GM19438 (cell line): ENCODE data around the gene LTA.

ENCODE experiments used
- ATAC-seq: cut with Tn5 transposase; IDR thresholded peaks from one replicate; pipeline ENCODE4 v1.9.1; 2021; ENCODE audit warnings: low read depth; ENCODE audit not compliant: unreplicated experiment

The LTA gene

DNA sequence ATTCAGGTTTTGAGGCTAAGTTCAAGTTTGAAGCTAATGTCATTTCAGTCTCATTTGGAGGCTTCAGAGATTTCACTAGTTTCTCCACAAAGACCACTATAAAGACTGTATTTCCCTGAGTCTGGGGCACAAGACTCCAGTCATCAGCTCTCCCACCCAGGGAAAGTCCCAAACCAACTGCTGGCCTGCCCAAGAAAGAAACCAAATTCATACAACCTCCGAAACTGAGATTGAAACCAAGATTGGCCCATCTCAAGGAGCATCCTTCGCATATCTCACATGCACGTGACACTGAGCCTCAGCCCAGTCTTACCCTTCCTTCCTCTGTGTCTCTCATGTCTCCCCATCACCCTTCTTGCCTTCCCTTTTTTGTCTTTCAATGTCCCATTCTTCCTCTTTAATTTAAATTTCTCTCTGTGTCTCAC is 3.5 kb upstream of the LTA start:
- ATAC-seq, result peak; percentile 62

DNA sequence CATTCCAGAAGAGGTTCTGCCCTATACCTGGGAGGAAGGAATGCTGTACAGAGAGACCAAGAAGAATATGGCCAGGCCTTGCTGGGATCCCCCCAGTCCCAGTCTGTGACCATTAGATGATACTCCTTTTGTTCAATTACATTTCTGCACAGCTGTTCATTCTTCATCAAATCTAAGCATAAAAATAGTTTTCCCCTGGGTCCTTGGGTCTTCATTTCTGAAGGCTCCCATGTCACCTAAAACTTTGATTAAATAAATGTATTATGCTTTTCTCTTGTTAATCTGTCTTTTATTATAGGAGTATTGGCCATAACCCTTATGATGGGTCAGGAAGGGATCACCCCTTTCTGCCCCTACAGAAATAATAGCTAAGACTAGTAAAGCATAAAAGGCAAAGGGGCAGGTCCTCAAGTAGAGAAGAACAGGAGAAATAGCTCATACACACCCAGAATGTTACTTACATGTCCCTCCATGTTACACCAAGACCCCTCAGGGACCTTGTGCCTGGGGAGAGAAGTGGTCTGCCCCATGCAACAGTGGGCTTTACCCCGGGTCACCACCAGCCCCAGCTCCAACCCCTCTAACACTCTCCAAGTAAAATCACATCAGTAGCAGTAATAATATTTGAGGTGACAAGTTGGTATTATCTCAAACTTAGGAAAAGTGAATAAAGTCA is 2.1 kb upstream of the LTA start:
- no peak for ATAC-seq

DNA sequence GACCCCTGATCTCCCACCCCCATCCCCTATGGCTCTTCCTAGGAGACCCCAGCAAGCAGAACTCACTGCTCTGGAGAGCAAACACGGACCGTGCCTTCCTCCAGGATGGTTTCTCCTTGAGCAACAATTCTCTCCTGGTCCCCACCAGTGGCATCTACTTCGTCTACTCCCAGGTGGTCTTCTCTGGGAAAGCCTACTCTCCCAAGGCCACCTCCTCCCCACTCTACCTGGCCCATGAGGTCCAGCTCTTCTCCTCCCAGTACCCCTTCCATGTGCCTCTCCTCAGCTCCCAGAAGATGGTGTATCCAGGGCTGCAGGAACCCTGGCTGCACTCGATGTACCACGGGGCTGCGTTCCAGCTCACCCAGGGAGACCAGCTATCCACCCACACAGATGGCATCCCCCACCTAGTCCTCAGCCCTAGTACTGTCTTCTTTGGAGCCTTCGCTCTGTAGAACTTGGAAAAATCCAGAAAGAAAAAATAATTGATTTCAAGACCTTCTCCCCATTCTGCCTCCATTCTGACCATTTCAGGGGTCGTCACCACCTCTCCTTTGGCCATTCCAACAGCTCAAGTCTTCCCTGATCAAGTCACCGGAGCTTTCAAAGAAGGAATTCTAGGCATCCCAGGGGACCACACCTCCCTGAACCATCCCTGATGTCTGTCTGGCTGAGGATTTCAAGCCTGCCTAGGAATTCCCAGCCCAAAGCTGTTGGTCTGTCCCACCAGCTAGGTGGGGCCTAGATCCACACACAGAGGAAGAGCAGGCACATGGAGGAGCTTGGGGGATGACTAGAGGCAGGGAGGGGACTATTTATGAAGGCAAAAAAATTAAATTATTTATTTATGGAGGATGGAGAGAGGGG is 1.4 kb downstream of the LTA start:
- ATAC-seq, result no peak

DNA sequence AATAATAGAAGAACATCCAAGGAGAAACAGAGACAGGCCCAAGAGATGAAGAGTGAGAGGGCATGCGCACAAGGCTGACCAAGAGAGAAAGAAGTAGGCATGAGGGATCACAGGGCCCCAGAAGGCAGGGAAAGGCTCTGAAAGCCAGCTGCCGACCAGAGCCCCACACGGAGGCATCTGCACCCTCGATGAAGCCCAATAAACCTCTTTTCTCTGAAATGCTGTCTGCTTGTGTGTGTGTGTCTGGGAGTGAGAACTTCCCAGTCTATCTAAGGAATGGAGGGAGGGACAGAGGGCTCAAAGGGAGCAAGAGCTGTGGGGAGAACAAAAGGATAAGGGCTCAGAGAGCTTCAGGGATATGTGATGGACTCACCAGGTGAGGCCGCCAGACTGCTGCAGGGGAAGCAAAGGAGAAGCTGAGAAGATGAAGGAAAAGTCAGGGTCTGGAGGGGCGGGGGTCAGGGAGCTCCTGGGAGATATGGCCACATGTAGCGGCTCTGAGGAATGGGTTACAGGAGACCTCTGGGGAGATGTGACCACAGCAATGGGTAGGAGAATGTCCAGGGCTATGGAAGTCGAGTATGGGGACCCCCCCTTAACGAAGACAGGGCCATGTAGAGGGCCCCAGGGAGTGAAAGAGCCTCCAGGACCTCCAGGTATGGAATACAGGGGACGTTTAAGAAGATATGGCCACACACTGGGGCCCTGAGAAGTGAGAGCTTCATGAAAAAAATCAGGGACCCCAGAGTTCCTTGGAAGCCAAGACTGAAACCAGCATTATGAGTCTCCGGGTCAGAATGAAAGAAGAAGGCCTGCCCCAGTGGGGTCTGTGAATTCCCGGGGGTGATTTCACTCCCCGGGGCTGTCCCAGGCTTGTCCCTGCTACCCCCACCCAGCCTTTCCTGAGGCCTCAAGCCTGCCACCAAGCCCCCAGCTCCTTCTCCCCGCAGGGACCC is 2.3 kb downstream of the LTA start:
- ATAC-seq, result no peak

DNA sequence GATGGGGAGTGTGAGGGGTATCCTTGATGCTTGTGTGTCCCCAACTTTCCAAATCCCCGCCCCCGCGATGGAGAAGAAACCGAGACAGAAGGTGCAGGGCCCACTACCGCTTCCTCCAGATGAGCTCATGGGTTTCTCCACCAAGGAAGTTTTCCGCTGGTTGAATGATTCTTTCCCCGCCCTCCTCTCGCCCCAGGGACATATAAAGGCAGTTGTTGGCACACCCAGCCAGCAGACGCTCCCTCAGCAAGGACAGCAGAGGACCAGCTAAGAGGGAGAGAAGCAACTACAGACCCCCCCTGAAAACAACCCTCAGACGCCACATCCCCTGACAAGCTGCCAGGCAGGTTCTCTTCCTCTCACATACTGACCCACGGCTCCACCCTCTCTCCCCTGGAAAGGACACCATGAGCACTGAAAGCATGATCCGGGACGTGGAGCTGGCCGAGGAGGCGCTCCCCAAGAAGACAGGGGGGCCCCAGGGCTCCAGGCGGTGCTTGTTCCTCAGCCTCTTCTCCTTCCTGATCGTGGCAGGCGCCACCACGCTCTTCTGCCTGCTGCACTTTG is 3.3 kb downstream of the LTA start, which contains the start of gene TNF:
TNF (plus strand) TSS at position 231 of the 567 bp plus-strand sequence; CDS start at position 408, 177 bp downstream.
- no peak for ATAC-seq

DNA sequence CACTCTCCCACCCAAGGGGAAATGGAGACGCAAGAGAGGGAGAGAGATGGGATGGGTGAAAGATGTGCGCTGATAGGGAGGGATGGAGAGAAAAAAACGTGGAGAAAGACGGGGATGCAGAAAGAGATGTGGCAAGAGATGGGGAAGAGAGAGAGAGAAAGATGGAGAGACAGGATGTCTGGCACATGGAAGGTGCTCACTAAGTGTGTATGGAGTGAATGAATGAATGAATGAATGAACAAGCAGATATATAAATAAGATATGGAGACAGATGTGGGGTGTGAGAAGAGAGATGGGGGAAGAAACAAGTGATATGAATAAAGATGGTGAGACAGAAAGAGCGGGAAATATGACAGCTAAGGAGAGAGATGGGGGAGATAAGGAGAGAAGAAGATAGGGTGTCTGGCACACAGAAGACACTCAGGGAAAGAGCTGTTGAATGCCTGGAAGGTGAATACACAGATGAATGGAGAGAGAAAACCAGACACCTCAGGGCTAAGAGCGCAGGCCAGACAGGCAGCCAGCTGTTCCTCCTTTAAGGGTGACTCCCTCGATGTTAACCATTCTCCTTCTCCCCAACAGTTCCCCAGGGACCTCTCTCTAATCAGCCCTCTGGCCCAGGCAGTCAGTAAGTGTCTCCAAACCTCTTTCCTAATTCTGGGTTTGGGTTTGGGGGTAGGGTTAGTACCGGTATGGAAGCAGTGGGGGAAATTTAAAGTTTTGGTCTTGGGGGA is 4.0 kb downstream of the LTA start:
- ATAC-seq, result no peak

DNA sequence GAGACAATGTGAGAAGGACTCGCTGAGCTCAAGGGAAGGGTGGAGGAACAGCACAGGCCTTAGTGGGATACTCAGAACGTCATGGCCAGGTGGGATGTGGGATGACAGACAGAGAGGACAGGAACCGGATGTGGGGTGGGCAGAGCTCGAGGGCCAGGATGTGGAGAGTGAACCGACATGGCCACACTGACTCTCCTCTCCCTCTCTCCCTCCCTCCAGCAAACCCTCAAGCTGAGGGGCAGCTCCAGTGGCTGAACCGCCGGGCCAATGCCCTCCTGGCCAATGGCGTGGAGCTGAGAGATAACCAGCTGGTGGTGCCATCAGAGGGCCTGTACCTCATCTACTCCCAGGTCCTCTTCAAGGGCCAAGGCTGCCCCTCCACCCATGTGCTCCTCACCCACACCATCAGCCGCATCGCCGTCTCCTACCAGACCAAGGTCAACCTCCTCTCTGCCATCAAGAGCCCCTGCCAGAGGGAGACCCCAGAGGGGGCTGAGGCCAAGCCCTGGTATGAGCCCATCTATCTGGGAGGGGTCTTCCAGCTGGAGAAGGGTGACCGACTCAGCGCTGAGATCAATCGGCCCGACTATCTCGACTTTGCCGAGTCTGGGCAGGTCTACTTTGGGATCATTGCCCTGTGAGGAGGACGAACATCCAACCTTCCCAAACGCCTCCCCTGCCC is 4.9 kb downstream of the LTA start:
- ATAC-seq, result no peak

DNA sequence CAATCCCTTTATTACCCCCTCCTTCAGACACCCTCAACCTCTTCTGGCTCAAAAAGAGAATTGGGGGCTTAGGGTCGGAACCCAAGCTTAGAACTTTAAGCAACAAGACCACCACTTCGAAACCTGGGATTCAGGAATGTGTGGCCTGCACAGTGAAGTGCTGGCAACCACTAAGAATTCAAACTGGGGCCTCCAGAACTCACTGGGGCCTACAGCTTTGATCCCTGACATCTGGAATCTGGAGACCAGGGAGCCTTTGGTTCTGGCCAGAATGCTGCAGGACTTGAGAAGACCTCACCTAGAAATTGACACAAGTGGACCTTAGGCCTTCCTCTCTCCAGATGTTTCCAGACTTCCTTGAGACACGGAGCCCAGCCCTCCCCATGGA is 5.5 kb downstream of the LTA start:
- ATAC-seq, result no peak

DNA sequence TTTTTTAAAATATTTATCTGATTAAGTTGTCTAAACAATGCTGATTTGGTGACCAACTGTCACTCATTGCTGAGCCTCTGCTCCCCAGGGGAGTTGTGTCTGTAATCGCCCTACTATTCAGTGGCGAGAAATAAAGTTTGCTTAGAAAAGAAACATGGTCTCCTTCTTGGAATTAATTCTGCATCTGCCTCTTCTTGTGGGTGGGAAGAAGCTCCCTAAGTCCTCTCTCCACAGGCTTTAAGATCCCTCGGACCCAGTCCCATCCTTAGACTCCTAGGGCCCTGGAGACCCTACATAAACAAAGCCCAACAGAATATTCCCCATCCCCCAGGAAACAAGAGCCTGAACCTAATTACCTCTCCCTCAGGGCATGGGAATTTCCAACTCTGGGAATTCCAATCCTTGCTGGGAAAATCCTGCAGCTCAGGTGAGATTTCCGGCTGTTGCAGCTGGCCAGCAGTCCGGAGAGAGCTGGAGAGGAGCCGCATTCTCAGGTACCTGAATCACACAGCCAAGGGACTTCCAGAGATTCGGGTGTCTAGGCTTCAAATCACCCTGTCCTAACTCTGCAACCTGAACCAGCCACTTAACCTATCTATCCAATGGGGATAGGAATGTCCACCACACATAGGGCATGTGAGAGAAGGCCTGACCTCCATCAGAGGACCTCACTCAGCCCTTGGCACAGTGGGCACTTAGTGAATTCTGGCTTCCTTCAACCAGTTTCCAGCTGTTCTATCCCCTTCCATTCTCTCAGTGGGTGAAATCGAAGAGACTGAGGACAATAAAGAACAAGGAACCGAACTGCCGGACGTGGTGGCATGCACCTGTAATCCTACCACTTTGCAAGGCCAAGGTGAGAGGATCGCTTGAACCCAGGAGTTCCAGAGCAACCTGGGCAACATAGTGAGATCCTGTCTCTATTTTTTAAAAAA is 6.4 kb downstream of the LTA start:
- ATAC-seq, result no peak

DNA sequence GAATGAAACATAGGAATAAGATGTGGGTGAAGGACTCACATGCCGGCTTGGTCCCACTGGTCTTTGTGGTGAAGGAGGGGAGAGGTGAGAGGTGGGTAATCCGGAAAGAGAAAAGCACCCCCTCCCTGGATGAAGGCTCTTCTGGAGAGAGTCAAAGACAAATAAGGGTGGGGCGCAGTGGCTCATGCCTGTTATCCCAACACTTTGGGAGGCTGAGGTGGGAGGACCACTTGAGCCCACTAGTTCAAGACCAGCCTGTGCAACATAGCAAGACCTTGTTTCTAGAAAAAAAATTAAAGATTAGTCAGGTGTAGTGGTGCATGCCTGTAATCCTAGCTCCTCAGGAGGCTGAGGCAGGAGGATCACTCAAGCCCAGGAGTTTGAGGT is 7.0 kb downstream of the LTA start:
- no peak for ATAC-seq

DNA sequence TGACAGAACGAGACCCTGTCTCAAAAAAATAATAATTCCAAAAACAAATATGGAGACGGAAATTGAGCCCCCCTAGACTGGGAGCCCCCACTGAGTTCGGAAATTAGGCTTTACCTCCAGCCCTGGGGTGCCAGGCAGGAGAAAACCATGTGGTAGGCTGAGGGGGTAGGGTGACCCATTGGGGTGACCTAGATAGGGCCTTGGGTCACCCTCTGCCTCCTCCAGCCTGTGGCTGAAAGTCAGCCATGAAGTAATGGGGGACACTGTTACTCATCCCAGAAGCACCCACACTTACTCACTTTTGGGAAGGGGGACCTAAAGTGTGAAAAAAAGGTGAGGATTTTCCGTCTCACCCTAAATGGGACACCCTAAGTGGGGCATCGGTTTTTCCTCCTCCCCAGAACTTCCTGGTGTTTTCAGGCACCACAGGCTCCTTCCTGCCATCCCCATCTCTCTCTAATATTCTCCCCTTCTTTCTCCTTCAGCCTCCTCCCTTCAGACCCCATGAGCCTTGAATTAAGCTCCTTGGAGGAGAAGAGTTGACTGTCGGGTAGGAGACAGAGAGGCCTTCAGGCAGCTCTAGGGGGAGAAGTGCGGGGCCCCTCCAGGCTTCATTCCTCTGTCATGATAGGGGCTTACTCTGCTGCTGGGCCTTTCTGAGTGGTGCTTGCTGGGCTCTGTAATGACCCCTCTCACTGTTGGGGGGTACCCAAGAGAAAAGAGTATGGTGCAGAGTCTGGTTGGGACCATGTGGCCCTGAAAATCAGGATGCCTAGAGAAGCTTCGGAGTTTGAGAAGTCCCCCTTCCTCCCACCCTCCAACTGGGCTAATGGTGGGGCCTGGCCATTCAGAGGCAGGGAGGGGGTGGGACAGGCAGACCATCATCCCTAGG is 7.7 kb downstream of the LTA start:
- ATAC-seq, result no peak

DNA sequence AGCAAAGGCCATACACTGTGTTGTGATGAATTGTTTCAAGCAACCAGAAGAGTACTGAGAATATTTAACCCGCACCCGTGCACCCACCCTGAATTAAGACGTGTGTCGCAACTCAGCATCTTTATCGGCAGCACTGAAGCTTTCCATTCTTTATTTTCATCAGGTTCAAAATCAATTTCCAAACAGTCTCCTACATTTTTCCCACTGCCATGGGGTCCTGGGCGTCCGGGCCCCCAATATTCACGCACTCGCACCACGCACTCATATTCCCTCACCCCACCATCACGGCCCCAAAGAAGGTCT is 8.3 kb downstream of the LTA start:
- no peak for ATAC-seq

DNA sequence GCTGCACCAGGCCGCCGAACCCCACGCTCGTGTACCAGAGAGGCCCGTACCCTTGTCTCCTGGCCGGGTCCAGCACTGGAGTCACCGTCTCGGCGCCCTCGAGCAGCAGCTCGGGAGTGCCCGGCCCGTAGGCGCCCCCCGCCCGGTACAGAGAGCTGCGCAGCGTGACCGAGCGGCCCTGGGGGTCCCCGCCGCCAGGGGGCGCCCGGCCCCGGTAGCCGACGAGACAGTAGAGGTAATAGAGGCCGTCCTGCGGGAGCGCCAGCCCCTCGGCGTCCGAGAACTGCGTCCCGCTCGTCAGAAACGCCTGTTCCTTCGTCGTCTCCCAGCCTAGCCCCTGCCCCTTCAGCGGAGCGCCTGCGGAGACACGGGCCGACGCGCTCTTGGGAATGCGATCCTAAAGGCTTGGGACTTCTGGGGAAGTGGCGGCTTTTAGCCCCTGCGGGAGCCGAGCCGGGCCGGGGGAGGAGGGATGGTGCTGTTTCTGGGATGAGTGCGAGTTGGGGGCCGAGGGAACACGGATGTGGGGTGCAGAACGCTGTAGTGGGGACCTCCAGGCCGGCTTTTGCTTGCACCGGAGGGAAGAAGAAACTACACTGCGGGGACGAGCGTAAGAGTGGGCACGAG is 8.8 kb downstream of the LTA start:
- ATAC-seq, result peak; percentile 48

DNA sequence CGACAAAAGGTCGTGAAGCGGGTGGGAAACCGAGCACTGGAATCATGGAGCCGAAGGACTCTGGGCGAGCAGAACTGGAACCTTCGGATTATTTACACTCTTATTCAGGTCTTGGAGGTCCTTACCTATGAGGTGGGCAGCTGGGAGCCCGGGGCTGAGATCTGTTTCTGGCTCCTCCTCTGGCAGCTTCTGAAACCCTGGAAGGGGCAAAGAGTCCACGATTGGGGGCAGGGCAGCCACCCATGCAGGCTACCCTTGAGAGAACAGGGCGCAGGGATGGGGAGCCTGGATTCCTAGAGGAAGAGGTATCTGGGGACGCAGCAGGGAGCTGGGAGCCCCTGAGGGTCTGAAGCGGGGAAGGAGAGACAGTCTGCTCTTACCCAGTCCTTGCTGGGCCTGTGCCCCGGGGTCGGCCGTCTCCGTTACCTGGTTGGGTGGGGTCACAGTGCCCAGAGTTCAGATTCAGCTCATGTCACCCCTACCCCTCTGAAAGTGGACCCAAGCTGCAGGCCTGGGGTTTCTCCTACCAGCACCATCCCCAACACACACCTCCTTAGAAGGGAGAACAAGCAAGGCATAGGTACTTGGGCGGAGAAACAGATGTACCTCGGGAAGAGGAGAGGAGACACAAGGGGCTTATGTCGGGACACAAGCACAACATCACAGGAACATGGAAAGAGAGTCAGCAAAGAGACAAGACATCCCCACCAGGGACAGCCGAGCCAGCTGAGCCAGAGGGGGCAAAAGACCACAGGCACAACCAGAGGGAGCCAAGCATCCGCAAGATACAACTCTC is 9.5 kb downstream of the LTA start:
- ATAC-seq, result no peak

DNA sequence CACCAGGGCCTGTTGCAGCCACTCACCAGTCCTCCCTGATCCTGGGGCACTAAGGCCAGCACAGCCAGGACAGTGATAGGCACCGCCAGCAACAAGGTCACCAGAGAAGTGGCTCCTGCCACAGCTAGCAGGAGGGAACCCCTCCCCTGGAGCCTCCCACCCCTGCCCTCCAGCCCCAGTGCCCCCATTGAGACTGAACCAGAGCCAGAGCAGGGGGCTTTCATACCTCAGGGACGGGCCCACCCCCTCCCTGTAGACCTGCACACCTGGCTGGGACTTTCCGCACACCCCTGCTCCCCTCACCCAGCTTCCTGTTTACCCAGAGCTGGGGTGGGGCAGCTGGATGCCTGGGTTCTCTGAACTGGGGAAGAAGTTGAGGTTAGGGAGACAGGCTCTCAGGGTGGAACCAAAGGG is 10.1 kb downstream of the LTA start, which contains the start of gene LTB:
LTB (minus strand) TSS at position 195 of the 414 bp plus-strand sequence; CDS start at position 188, 7 bp downstream.
- no peak for ATAC-seq

DNA sequence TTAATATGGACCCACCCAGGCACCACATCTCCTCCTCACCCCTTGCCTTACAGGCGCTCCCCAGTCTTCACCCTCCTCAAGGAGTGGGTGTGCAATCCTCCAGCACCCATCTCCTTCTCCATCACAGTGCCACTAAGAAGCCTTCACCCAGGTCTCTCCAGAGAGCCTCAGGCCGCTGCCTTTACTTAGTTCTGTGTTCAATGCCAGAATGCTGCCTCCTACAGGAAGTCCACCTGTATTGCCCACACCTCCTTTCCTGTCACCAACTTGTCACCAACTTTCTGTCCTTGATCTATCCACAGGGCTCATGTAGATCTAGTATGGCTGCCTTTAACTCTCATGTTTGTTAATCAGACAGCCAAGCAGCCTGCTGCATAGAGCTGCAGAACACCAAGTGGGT is 13.4 kb downstream of the LTA start:
- no peak for ATAC-seq
